OCI-LY7 (cell line): ENCODE results near the gene CDC42BPA. TPM values are rescaled to one million over a fixed set of nuclear protein-coding genes. Genes with fewer than 3 reads are reported as not detected.

Experiments
- BruUV-seq: library from RNA; stranded (reverse); fragments of 400-500 nt; replicated peaks from 2 replicates; lab custom pipeline; 2021; lab: Mats Ljungman, UMichigan
- CTCF ChIA-PET: fragments of 300-600 bp; sonication (Branson Sonifier 250); formaldehyde crosslinking; loops from one replicate; lab custom pipeline; 2022; ENCODE audit warnings: antibody characterized with exemption; ENCODE audit not compliant: unreplicated experiment; lab: Charles Lee
- POLR2A ChIA-PET: fragments of 300-600 bp; sonication (Branson Sonifier 250); formaldehyde crosslinking; loops from one replicate; lab custom pipeline; 2022; ENCODE audit warnings: antibody characterized with exemption; lab: Charles Lee
- DNase-seq: peaks from one replicate; pipeline ENCODE4 v3.0.0-alpha.2; 2015; ENCODE audit warnings: low spot score
- H2AFZ ChIP-seq: fragments of 200-600 bp; sonication (generic), shearing (Covaris generic); 2 replicates; pipeline ENCODE4 v1.6.1; 2014; ENCODE audit warnings: mild to moderate bottlenecking, antibody characterized with exemption, low read length, moderate library complexity
- H3K27ac ChIP-seq: fragments of 200-600 bp; sonication (generic); 2 replicates; pipeline ENCODE4 v1.5.1; 2014; ENCODE audit warnings: mixed run types, low read depth, mild to moderate bottlenecking, moderate library complexity, low read length, inconsistent platforms; ENCODE audit not compliant: poor library complexity, severe bottlenecking
- H3K36me3 ChIP-seq: fragments of 200-600 bp; sonication (generic); 2 replicates; pipeline ENCODE4 v1.6.1; 2014; ENCODE audit warnings: mild to moderate bottlenecking, antibody characterized with exemption, low read length, moderate library complexity, mixed read lengths; ENCODE audit not compliant: insufficient read depth
- H3K4me1 ChIP-seq: fragments of 200-600 bp; sonication (generic); 2 replicates; pipeline ENCODE4 v1.5.1; 2014; ENCODE audit warnings: mild to moderate bottlenecking, low read length; ENCODE audit not compliant: insufficient read depth, poor library complexity, severe bottlenecking
- H3K4me2 ChIP-seq: fragments of 200-600 bp; sonication (generic); 2 replicates; pipeline ENCODE4 v1.6.1; 2014; ENCODE audit warnings: mild to moderate bottlenecking, low read length
- H3K4me3 ChIP-seq: fragments of 200-600 bp; sonication (generic); 2 replicates; pipeline ENCODE4 v1.5.1; 2014; ENCODE audit warnings: mild to moderate bottlenecking, low read depth, low read length; ENCODE audit not compliant: poor library complexity, severe bottlenecking
- H3K79me2 ChIP-seq: fragments of 200-600 bp; sonication (generic); 2 replicates; pipeline ENCODE4 v1.6.1; 2016; ENCODE audit warnings: low read depth, mild to moderate bottlenecking, low read length, moderate library complexity, mixed read lengths; ENCODE audit not compliant: insufficient read depth
- H3K9me2 ChIP-seq: fragments of 200-600 bp; sonication (generic); 2 replicates; pipeline ENCODE4 v1.6.1; 2016; ENCODE audit warnings: mild to moderate bottlenecking, low read length, mixed read lengths; ENCODE audit not compliant: insufficient read depth
- H3K9me3 ChIP-seq: fragments of 200-600 bp; sonication (generic); 2 replicates; pipeline ENCODE4 v1.6.1; 2014; ENCODE audit warnings: mild to moderate bottlenecking, mixed run types, low read length, mixed read lengths
- H4K20me1 ChIP-seq: fragments of 200-600 bp; sonication (generic); 2 replicates; pipeline ENCODE4 v1.6.1; 2014; ENCODE audit warnings: mild to moderate bottlenecking, antibody characterized with exemption, low read length, moderate library complexity, mixed read lengths; ENCODE audit not compliant: insufficient read depth
- EZH2phosphoT487 ChIP-seq: fragments of 200-600 bp; sonication (generic); IDR thresholded peaks from 2 replicates; pipeline ENCODE4 v1.6.1; 2018; ENCODE audit warnings: low read depth, borderline replicate concordance, mild to moderate bottlenecking, mixed run types, antibody characterized with exemption, low read length, moderate library complexity, mixed read lengths
- intact Hi-C: fragments of 100-400 bp; cut with micrococcal nuclease; formaldehyde crosslinking; loops from one replicate; pipeline ENCODE4 v1.10.0; 2022; ENCODE audit not compliant: unreplicated experiment
- total RNA-seq, 2 experiments: library from RNA; depleted of rRNA in 1 of 2; stranded (reverse); fragments of >200 nt in 1 of 2; shearing (Covaris generic) in 1 of 2; gene quantifications; 2 replicates each; pipeline ENCODE4 v1.2.3, GENCODE V29; 2014 to 2022
- TF ChIP-seq, protein P1 (sequence below): fragments of 200-600 bp; sonication (generic); conservative IDR thresholded peaks from 2 replicates; pipeline ENCODE4 v1.5.1; 2014; ENCODE audit warnings: mild to moderate bottlenecking, antibody characterized with exemption, low read length, moderate library complexity, mixed read lengths

Gene CDC42BPA
- total RNA-seq, 2 experiments from 2014 or later = not detected

DNA sequence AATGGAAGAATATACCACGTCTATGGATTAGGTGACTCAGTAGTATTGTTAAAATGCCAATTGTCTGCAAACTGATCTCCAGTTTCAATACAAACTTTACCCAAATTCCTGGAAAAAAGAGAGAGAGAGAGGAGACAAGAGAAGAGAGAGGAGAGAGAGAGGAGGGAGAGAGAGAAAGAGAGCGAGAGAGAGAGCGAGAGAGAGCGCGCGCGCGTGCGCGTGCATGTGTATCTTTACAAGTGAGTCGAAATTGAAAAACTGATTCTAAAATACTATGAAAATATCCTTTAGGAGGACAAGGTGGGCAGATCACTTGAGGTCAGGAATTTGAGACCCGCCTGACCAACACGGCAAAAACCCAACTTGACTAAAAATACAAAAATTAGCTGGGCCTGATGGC is 65.2 kb downstream of the CDC42BPA start:
- Histone ChIP-seq H3K79me2 (no peaks in the 10 kb centered on the region), H2AFZ (no peak overlapping the region), H3K36me3 (no peaks in the 10 kb centered on the region), H3K4me3 (no peak overlapping the region), H3K4me2 (no peak overlapping the region), H3K4me1 (no peaks in the 10 kb centered on the region), H3K27ac (no peak overlapping the region), H3K9me2 (no peaks in the 10 kb centered on the region), H4K20me1 (no peaks in the 10 kb centered on the region), H3K9me3 (no peaks in the 10 kb centered on the region)
- no peak for DNase-seq
- ChIA-PET POLR2A (no interaction called here), CTCF (no interaction called here)
- TF ChIP-seq, protein P1, sequence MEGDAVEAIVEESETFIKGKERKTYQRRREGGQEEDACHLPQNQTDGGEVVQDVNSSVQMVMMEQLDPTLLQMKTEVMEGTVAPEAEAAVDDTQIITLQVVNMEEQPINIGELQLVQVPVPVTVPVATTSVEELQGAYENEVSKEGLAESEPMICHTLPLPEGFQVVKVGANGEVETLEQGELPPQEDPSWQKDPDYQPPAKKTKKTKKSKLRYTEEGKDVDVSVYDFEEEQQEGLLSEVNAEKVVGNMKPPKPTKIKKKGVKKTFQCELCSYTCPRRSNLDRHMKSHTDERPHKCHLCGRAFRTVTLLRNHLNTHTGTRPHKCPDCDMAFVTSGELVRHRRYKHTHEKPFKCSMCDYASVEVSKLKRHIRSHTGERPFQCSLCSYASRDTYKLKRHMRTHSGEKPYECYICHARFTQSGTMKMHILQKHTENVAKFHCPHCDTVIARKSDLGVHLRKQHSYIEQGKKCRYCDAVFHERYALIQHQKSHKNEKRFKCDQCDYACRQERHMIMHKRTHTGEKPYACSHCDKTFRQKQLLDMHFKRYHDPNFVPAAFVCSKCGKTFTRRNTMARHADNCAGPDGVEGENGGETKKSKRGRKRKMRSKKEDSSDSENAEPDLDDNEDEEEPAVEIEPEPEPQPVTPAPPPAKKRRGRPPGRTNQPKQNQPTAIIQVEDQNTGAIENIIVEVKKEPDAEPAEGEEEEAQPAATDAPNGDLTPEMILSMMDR = no peak
- no peak for TF ChIP-seq EZH2phosphoT487
- intact Hi-C loops = no loop called here
- BruUV-seq = no TSS peak

DNA sequence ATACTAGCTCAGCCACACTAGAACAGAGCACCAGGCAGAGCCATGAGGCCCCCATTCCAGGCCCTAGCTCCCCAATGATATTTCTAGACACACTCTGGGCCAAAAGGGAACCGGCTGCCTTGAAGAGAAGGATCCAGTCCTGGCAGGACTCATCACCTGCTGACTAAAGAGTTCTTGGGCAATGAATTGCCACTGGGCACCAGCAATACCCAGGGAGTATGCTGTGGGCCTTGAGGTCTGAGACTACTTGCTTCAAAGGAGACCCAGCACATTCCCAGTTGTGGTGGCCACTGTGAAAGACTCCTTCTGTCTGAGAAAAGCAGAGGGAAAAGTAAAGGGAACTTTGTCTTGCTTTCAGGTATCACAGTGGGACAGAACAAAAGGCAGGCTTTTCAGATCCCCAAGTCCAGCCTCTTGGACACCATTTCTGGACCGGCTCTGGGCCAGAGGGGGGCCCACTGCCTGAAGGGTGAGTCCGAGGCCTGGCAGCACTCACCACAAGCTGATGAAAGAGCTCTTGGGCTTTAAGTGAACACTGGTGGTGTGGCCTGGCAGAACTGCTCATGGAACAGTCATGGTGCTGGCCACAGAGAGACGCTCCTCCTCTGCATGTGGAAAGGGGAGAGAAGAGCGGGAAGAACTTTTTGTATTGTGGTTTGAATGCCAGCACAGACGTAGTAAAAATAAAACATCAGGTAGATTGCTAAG is 72.5 kb downstream of the CDC42BPA start:
- TF ChIP-seq EZH2phosphoT487 = no peak
- TF ChIP-seq, protein P1 = no peak
- H3K4me2 ChIP-seq = no peak overlapping the region
- H3K4me1 ChIP-seq = no peaks in the 10 kb centered on the region
- ChIA-PET POLR2A (no interaction called here), CTCF (no interaction called here)
- no peaks in the 10 kb centered on the region for H3K36me3 ChIP-seq
- no peak overlapping the region for H3K4me3 ChIP-seq
- H3K27ac ChIP-seq = no peak overlapping the region
- no TSS peak for BruUV-seq
- no peaks in the 10 kb centered on the region for H3K79me2 ChIP-seq
- H3K9me2 ChIP-seq = no peaks in the 10 kb centered on the region
- H2AFZ ChIP-seq = no peak overlapping the region
- H3K9me3 ChIP-seq = no peaks in the 10 kb centered on the region
- no peak for DNase-seq
- no peaks in the 10 kb centered on the region for H4K20me1 ChIP-seq
- intact Hi-C loops = no loop called here
